ENCODE data around the gene BCAS4.
"Not testable (repeated sequence)": the region's sequence is repeated elsewhere in the genome, so short reads cannot be mapped to it uniquely, and the experiment has no call there.

DNA sequence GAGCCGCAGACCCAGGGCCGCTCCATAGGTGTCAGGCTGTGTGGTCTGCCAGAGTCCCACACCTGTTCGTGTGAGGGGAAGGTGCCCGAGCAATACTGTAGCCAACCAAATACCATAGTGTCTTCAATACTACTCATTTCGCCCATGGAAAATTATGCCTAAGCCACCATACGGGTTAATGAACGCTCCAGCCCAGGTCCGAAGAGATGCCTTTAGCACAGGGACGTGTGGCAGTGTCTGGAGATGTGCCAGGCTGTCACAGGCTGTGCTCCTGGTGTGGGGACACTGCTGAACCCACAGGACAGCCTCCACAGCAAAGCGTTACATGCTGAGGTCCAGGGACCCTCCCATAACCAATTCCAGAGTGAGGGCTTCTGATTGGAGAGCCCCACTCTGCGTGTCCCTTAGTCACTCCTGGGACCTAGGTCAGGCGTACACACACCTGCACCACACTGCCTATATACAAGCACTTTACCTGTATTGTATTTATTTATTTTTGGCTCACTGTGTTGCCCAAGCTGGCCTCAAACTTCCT is 25.2 kb upstream of the BCAS4 start:
- TF ChIP-seq, protein P1, sequence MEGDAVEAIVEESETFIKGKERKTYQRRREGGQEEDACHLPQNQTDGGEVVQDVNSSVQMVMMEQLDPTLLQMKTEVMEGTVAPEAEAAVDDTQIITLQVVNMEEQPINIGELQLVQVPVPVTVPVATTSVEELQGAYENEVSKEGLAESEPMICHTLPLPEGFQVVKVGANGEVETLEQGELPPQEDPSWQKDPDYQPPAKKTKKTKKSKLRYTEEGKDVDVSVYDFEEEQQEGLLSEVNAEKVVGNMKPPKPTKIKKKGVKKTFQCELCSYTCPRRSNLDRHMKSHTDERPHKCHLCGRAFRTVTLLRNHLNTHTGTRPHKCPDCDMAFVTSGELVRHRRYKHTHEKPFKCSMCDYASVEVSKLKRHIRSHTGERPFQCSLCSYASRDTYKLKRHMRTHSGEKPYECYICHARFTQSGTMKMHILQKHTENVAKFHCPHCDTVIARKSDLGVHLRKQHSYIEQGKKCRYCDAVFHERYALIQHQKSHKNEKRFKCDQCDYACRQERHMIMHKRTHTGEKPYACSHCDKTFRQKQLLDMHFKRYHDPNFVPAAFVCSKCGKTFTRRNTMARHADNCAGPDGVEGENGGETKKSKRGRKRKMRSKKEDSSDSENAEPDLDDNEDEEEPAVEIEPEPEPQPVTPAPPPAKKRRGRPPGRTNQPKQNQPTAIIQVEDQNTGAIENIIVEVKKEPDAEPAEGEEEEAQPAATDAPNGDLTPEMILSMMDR (IDR thresholded peaks at IDR 0.05; ENCODE audit: low read length) = not testable (repeated sequence)
- not testable (repeated sequence) for TF ChIP-seq EZH2 (IDR thresholded peaks at IDR 0.05; ENCODE audit: borderline replicate concordance, low read length)
